ENCODE data around the gene NR6A1.

- TF ChIP-seq EP300 (IDR thresholded peaks at IDR 0.05; ENCODE audit: low read depth) (no peak), POLR2A (IDR thresholded peaks at IDR 0.05) (no peak)
Measured at GRCh38 chr9:124477648-124478285, 293.3 kb downstream of the NR6A1 start.
